Bronchial epithelial cell (primary cell): Measurements from ENCODE around the gene SLC12A7. TPM values are rescaled to one million over a fixed set of nuclear protein-coding genes. Genes with fewer than 3 reads are reported as not detected.

Experiments used
- DNase-seq: peaks from one replicate; pipeline ENCODE4 v3.0.0-alpha.2; 2010; ENCODE audit warnings: low read depth
- FAIRE-seq: peaks from 2 replicates; lab custom pipeline; 2011; peaks lifted over from hg19 to GRCh38; lab: Jason Lieb, UNC
- H3K27me3 ChIP-seq: 2 replicates; pipeline ENCODE4 v1.5.1; 2011; ENCODE audit warnings: low read length; ENCODE audit not compliant: control insufficient read depth, insufficient read depth
- H3K36me3 ChIP-seq: 2 replicates; pipeline ENCODE4 v1.5.1; 2011; ENCODE audit warnings: low read length; ENCODE audit not compliant: control insufficient read depth, insufficient read depth
- H3K4me3 ChIP-seq: 2 replicates; pipeline ENCODE4 v1.5.1; 2011; ENCODE audit warnings: mild to moderate bottlenecking, low read depth, low read length, control low read depth
- total RNA-seq: library from RNA; depleted of rRNA; stranded (reverse); fragments of >200 nt; gene quantifications from 2 replicates; pipeline ENCODE4 v1.2.1, GENCODE V29; 2014
- TF ChIP-seq, protein P1 (sequence below): IDR thresholded peaks from 2 replicates; pipeline ENCODE4 v1.5.1; 2011; ENCODE audit warnings: mild to moderate bottlenecking, moderate library complexity, low read length, control low read depth, inconsistent platforms; ENCODE audit not compliant: insufficient read depth, severe bottlenecking

Gene SLC12A7
- total RNA-seq, 1 donor from 2014 or later, result 10.3 TPM

DNA sequence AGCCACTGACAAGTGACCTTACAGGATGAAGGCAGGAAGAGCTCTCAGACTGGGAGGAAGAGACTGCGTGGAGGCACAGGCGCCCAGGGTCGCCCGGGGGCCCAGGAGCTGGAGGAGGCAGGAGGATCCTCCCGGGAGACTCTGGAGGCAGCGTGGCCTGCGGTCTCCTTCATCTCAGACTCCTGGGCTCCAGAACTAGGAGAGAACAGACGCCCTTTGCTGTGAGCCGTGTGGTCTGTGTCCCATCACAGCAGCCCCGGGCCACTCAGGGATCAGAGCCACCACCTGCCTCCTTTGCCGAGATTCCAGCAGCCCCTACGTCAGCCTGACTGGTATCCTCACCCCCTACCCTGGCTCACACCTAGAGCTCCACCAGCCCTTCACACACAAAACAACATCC lies 45.2 kb downstream of the SLC12A7 start:
- TF ChIP-seq, protein P1, sequence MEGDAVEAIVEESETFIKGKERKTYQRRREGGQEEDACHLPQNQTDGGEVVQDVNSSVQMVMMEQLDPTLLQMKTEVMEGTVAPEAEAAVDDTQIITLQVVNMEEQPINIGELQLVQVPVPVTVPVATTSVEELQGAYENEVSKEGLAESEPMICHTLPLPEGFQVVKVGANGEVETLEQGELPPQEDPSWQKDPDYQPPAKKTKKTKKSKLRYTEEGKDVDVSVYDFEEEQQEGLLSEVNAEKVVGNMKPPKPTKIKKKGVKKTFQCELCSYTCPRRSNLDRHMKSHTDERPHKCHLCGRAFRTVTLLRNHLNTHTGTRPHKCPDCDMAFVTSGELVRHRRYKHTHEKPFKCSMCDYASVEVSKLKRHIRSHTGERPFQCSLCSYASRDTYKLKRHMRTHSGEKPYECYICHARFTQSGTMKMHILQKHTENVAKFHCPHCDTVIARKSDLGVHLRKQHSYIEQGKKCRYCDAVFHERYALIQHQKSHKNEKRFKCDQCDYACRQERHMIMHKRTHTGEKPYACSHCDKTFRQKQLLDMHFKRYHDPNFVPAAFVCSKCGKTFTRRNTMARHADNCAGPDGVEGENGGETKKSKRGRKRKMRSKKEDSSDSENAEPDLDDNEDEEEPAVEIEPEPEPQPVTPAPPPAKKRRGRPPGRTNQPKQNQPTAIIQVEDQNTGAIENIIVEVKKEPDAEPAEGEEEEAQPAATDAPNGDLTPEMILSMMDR, result no peak
- H3K27me3 ChIP-seq, result no peaks in the 10 kb centered on the region
- no peaks in the 10 kb centered on the region for H3K36me3 ChIP-seq
- DNase-seq (no peak), FAIRE-seq (no peak)
- no peak overlapping the region for H3K4me3 ChIP-seq

DNA sequence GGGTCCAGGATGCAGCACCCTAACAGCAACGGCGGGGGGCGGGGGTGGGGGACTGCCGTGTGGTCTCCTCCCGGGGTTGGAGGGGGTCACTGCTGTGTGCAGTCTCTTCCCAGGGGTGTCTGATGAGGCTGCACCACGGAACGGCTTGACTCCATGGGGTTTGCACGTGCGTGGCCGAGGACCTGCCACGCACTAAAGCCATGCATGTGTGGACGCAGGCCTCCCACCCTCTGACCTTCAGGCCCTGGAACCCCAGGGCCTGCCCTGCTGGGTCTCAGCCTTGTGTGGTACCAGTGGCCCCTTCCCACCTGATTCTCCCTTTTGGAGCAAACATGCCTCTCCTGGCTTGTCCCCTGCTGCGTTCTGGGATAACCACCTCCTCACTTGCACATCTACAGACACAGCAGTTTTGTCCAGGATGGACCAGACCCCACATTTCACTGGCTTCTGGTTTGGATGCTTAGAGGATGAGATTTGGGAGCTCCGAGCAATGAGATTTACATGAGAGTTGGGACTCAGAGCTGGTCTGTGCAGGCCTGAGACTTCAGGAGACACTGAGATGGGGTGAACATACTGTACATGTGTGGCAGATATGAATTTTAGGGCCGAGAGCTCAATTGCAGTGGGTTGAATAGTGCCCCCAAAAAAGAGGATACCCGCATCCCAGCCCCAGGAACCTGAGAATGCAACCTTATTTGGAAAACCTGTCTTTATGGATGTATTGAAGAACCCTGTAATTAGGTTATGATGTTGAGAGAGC lies 45.8 kb downstream of the SLC12A7 start:
- H3K27me3 ChIP-seq, result no peaks in the 10 kb centered on the region
- DNase-seq (no peak), FAIRE-seq (no peak)
- TF ChIP-seq, protein P1, result no peak
- no peak overlapping the region for H3K4me3 ChIP-seq
- H3K36me3 ChIP-seq, result no peaks in the 10 kb centered on the region

DNA sequence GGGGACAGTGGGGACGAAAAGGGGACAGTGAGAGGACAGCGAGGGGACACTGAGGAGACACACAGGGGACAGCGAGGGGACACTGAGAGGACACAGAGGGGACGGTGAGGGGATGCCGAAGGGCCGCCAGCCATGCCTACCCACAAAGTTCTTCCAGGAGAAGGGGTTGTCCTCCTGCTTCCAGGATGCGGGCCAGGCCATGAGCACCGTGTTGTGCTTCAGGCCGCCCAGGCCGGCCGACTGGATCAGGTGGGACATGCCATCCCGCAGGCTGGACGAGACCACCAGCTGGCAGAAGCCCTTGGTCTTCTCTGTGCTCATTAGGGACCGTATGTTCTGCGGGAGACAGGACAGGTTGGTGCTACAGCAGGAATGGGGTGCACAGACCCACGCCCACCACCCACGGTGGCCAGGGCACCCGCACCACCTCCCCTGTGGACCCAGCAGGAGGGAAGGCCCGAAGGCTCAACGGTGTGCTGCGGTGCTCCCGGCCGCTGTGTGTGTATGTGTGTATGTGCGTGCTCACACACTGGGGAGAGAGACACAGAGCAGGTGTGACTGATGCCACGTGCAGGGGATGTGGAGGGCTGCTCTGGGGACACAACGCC lies 46.6 kb downstream of the SLC12A7 start:
- H3K4me3 ChIP-seq, result no peak overlapping the region
- TF ChIP-seq, protein P1, result no peak
- H3K27me3 ChIP-seq, result no peaks in the 10 kb centered on the region
- no peak for DNase-seq
- FAIRE-seq, result no peak
- no peaks in the 10 kb centered on the region for H3K36me3 ChIP-seq

DNA sequence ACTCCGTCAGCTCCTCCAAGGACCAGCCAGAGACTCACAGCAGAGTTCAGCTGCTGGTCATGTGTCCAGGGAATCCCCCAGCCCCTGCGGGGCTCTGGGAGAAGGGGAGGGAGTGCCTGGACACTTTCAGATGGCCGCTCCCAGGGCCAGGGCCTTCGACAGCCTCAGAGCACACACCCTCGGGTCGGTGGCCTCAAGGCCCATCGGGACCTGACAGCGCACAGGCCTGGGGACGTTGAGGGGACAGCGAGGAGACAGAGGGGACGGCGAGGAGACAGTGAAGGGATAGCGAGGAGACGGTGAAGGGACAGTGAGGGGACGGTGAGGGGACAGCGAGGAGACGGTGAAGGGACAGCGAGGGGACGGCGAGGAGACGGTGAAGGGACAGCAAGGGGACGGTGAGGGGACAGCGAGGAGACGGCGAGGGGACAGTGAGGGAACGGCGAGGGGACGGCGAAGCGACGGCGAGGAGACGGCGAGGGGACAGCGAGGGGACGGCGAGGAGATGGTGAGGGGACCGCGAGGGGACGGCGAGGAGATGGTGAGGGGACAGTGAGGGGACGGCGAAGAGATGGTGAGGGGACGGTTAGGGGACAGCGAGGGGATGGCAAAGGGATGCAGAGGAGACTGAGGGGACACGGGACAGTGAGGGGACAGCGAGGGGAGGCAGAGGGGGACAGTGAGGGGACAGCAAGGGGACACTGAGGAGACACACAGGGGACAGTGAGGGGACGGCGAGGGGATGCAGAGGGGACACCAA lies 47.3 kb downstream of the SLC12A7 start:
- no peaks in the 10 kb centered on the region for H3K36me3 ChIP-seq

DNA sequence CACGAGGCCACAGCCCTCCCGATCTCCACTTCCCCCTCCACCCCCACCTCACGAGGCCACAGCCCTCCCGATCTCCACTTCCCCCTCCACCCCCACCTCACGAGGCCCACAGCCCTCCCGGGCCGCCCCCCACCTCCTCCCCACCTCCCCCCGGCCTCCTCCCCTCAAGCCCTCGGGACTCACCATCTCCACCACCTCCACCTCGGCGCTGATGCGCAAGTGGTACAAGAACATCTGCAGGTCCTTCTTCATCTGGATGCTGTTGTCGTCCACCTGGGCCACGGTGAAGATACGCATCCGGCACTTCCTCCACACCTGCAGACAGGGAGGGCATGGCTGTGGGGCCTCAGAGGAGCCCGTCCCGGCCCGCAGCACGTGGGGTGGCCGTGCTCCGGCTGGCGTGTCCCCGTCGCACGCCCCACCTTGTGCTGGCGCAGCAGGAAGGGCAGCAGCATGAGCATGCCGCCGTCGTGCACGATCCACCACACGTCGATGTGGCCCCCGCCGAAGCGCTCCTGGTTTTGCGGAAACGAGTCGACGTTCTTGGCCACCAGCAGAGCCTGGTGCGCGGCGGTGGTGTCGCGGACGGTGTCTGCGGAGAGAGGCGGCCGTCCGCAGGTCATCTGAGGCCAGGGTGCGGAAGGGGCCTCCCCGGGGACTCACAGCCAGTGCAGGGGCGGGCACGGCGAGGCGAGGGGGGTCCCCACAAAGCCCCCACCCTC lies 48.0 kb downstream of the SLC12A7 start:
- no peaks in the 10 kb centered on the region for H3K36me3 ChIP-seq
- TF ChIP-seq, protein P1, result no peak
- DNase-seq (no peak), FAIRE-seq (no peak)
- no peaks in the 10 kb centered on the region for H3K27me3 ChIP-seq
- no peak overlapping the region for H3K4me3 ChIP-seq

More for the DNA sequence above, 47.3 kb downstream of the SLC12A7 start:
- DNase-seq (no peak), FAIRE-seq (no peak)
- TF ChIP-seq, protein P1, result no peak
- Histone ChIP-seq H3K27me3 (no peaks in the 10 kb centered on the region), H3K4me3 (no peak overlapping the region)
